ENCODE measurements around the gene HMX1. TPM values are rescaled to one million over a fixed set of nuclear protein-coding genes. Genes with fewer than 3 reads are reported as not detected.

Gene HMX1
- total RNA-seq, 2 experiments from 2014 or later, result not detected

GRCh38 chr4:8818063-8818881 lies 53.4 kb downstream of the HMX1 start:
- ChIA-PET CTCF (ENCODE audit: unreplicated experiment) (no interaction called here), POLR2A (no interaction called here)
- BruUV-seq (replicated peaks), result no TSS peak
- intact Hi-C loops (cut with micrococcal nuclease; ENCODE audit: unreplicated experiment), result no loop called here
- Histone ChIP-seq H3K4me3 (ENCODE audit: low read depth, low read length, poor library complexity, severe bottlenecking) (no peak overlapping the region), H3K4me2 (ENCODE audit: low read length) (no peak overlapping the region), H2AFZ (ENCODE audit: low read length) (no peak overlapping the region), H3K36me3 (ENCODE audit: insufficient read depth, low read length) (no peaks in the 10 kb centered on the region), H3K9me3 (ENCODE audit: low read length) (no peaks in the 10 kb centered on the region), H3K4me1 (ENCODE audit: insufficient read depth, low read length, poor library complexity, severe bottlenecking) (no peaks in the 10 kb centered on the region), H3K9me2 (ENCODE audit: insufficient read depth, low read length) (no peaks in the 10 kb centered on the region), H4K20me1 (ENCODE audit: insufficient read depth, low read length) (no peaks in the 10 kb centered on the region), H3K27ac (ENCODE audit: low read depth, low read length, poor library complexity, severe bottlenecking) (no peak overlapping the region), H3K79me2 (ENCODE audit: insufficient read depth, low read depth, low read length) (no peaks in the 10 kb centered on the region)
- no peak for DNase-seq (ENCODE audit: low spot score)
- no peak for TF ChIP-seq CTCF (conservative IDR thresholded peaks at IDR 0.05; ENCODE audit: low read length)
- TF ChIP-seq EZH2phosphoT487 (IDR thresholded peaks at IDR 0.05; ENCODE audit: borderline replicate concordance, low read depth, low read length), result no peak

GRCh38 chr4:8817813-8818062 lies 53.9 kb downstream of the HMX1 start:
- Histone ChIP-seq H3K27ac (ENCODE audit: low read depth, low read length, poor library complexity, severe bottlenecking) (no peak overlapping the region), H3K4me3 (ENCODE audit: low read depth, low read length, poor library complexity, severe bottlenecking) (no peak overlapping the region), H3K36me3 (ENCODE audit: insufficient read depth, low read length) (no peaks in the 10 kb centered on the region), H3K9me3 (ENCODE audit: low read length) (no peaks in the 10 kb centered on the region), H2AFZ (ENCODE audit: low read length) (no peak overlapping the region), H3K4me1 (ENCODE audit: insufficient read depth, low read length, poor library complexity, severe bottlenecking) (no peaks in the 10 kb centered on the region), H4K20me1 (ENCODE audit: insufficient read depth, low read length) (no peaks in the 10 kb centered on the region), H3K9me2 (ENCODE audit: insufficient read depth, low read length) (no peaks in the 10 kb centered on the region), H3K79me2 (ENCODE audit: insufficient read depth, low read depth, low read length) (no peaks in the 10 kb centered on the region), H3K4me2 (ENCODE audit: low read length) (no peak overlapping the region)
- no peak for TF ChIP-seq EZH2phosphoT487 (IDR thresholded peaks at IDR 0.05; ENCODE audit: borderline replicate concordance, low read depth, low read length)
- no peak for TF ChIP-seq CTCF (conservative IDR thresholded peaks at IDR 0.05; ENCODE audit: low read length)
- POLR2A ChIA-PET, result interaction anchor here (0.6 to 1.0 kb wide), 2 partner anchors 22 to 23 kb away, joined by 3 to 5 read pairs; no protein-coding TSS in a partner anchor
- CTCF ChIA-PET (ENCODE audit: unreplicated experiment), result interaction anchor here (0.9 kb wide), 1 partner anchor 22 kb away, joined by 6 read pairs; no protein-coding TSS in a partner anchor
- no TSS peak for BruUV-seq (replicated peaks)
- intact Hi-C loops (cut with micrococcal nuclease; ENCODE audit: unreplicated experiment), result no loop called here
- DNase-seq (ENCODE audit: low spot score), result no peak

GRCh38 chr4:8817096-8817812 lies 54.4 kb downstream of the HMX1 start:
- H4K20me1 ChIP-seq (ENCODE audit: insufficient read depth, low read length), result no peaks in the 10 kb centered on the region
- ChIA-PET POLR2A (interaction anchor here (0.6 to 1.0 kb wide), 2 partner anchors 21 to 23 kb away, joined by 3 to 5 read pairs; no protein-coding TSS in a partner anchor), CTCF (ENCODE audit: unreplicated experiment) (interaction anchor here (0.9 kb wide), 1 partner anchor 22 kb away, joined by 6 read pairs; no protein-coding TSS in a partner anchor)
- no peaks in the 10 kb centered on the region for H3K9me2 ChIP-seq (ENCODE audit: insufficient read depth, low read length)
- no peak overlapping the region for H3K4me3 ChIP-seq (ENCODE audit: low read depth, low read length, poor library complexity, severe bottlenecking)
- H3K79me2 ChIP-seq (ENCODE audit: insufficient read depth, low read depth, low read length), result no peaks in the 10 kb centered on the region
- H3K9me3 ChIP-seq (ENCODE audit: low read length), result no peaks in the 10 kb centered on the region
- H2AFZ ChIP-seq (ENCODE audit: low read length), result no peak overlapping the region
- H3K27ac ChIP-seq (ENCODE audit: low read depth, low read length, poor library complexity, severe bottlenecking), result no peak overlapping the region
- intact Hi-C loops (cut with micrococcal nuclease; ENCODE audit: unreplicated experiment), result no loop called here
- DNase-seq (ENCODE audit: low spot score), result no peak
- H3K4me1 ChIP-seq (ENCODE audit: insufficient read depth, low read length, poor library complexity, severe bottlenecking), result no peaks in the 10 kb centered on the region
- TF ChIP-seq EZH2phosphoT487 (IDR thresholded peaks at IDR 0.05; ENCODE audit: borderline replicate concordance, low read depth, low read length) (no peak), CTCF (conservative IDR thresholded peaks at IDR 0.05; ENCODE audit: low read length) (no peak)
- no peaks in the 10 kb centered on the region for H3K36me3 ChIP-seq (ENCODE audit: insufficient read depth, low read length)
- H3K4me2 ChIP-seq (ENCODE audit: low read length), result no peak overlapping the region
- BruUV-seq (replicated peaks), result no TSS peak
